ENCODE results near the gene SEMA6A. TPM values are rescaled to one million over a fixed set of nuclear protein-coding genes. Genes with fewer than 3 reads are reported as not detected.
A peak's percentile ranks its signal among the peaks of the same experiment; 100 is the strongest.

SEMA6A gene
- polyA plus RNA-seq, 2 of the 4 experiments (the other 2 are of a cell fraction) = 0.01 TPM; not detected in 1

- WGBS (ENCODE audit: missing lambda C conversion rate) = 7% methylated on average over 5 of the region's 5 CpGs
- Histone ChIP-seq H3K27ac (no peak overlapping the region), H3K4me2 (0 out of 3 replicates have a peak overlapping the region, but pooled peaks have one; percentile 1), H3K4me1 (no peaks in the 10 kb centered on the region), H3K4me3 (no peak overlapping the region), H3K9me3 (no peaks in the 10 kb centered on the region)
- ChIA-PET CTCF (interaction anchor here (0.6 to 1.7 kb wide), 12 partner anchors 8 to 472 kb away, joined by 3 to 11 read pairs (median 4); partner anchors contain the start of gene SEMA6A), POLR2A (no interaction called here)
- FAIRE-seq (peak; percentile 81), ATAC-seq (peak; percentile 73 to 74; a peak in 4 of 6 replicates), DNase-seq (ENCODE audit: low read depth in 1 of 2, low spot score in 1 of 2) (peak; percentile 17 to 33)
- no peak for TF ChIP-seq HEYL (CRISPR knock-in tag; IDR thresholded peaks at IDR 0.05)
- TF ChIP-seq CTCF (IDR thresholded peaks at IDR 0.05) = peak; percentile 69
- peak; percentile 60 to 61; a peak in 4 of 5 replicates for TF ChIP-seq RAD21 (conservative IDR thresholded peaks at IDR 0.05 in 1 of 2, IDR thresholded peaks at IDR 0.05 in 1 of 2)
- TF ChIP-seq HOXB5 (CRISPR knock-in tag; IDR thresholded peaks at IDR 0.05) = no peak
- TF ChIP-seq ZC3H11A (IDR thresholded peaks at IDR 0.05) = no peak
- TF ChIP-seq BHLHE40 (IDR thresholded peaks at IDR 0.05; ENCODE audit: low read depth, low read length) = no peak
- TF ChIP-seq E2F6 (IDR thresholded peaks at IDR 0.05; ENCODE audit: borderline replicate concordance, low read depth) = no peak
- peak; percentile 57; the same call in 2 of the 3 replicates for TF ChIP-seq SMC3 (IDR thresholded peaks at IDR 0.05)
- TF ChIP-seq MAFK (IDR thresholded peaks at IDR 0.05; ENCODE audit: partially characterized antibody) = no peak
- no peak for TF ChIP-seq USF2 (IDR thresholded peaks at IDR 0.05)
Observed at GRCh38 chr5:116557669-116558271, 16.9 kb downstream of the SEMA6A start.

GRCh38 chr5:116554764-116555163 is 19.9 kb downstream of the SEMA6A start:
- H3K4me3 ChIP-seq = no peak overlapping the region
- no peak overlapping the region for H3K27ac ChIP-seq
- POLR2A ChIA-PET = no interaction called here
- CTCF ChIA-PET = interaction anchor here (2.4 kb wide), 1 partner anchor 21 kb away, joined by 8 read pairs; the partner anchor contains the start of gene SEMA6A
- no peak for DNase-seq (ENCODE audit: low read depth in 1 of 2, low spot score in 1 of 2)
- no peak for FAIRE-seq
- no peak for ATAC-seq
- TF ChIP-seq CHD4 (IDR thresholded peaks at IDR 0.05; ENCODE audit: borderline replicate concordance) = no peak
- no peak for TF ChIP-seq HEYL (CRISPR knock-in tag; IDR thresholded peaks at IDR 0.05)
- no peak for TF ChIP-seq CEBPB (IDR thresholded peaks at IDR 0.05)
- TF ChIP-seq ESRRA (IDR thresholded peaks at IDR 0.05; ENCODE audit: borderline replicate concordance, low read length) = no peak
- TF ChIP-seq EHF (CRISPR knock-in tag; IDR thresholded peaks at IDR 0.05) = no peak
- TF ChIP-seq HOXB5 (CRISPR knock-in tag; IDR thresholded peaks at IDR 0.05) = no peak
- no peak for TF ChIP-seq RNF2 (IDR thresholded peaks at IDR 0.05; ENCODE audit: borderline replicate concordance, low read depth)
- TF ChIP-seq FOXS1 (CRISPR knock-in tag; IDR thresholded peaks at IDR 0.05) = no peak
- H3K9me3 ChIP-seq = no peaks in the 10 kb centered on the region
- H3K4me1 ChIP-seq = no peaks in the 10 kb centered on the region
- 5% methylated on average over 2 of the region's 2 CpGs for whole genome bisulfite sequencing (ENCODE audit: missing lambda C conversion rate)
- no peak overlapping the region for H3K4me2 ChIP-seq

- no peak for TF ChIP-seq CHD2 (IDR thresholded peaks at IDR 0.05; ENCODE audit: low read length, partially characterized antibody)
- TF ChIP-seq HMGXB4 (CRISPR knock-in tag; IDR thresholded peaks at IDR 0.05; ENCODE audit: borderline replicate concordance) = no peak
- TF ChIP-seq PBX3 (IDR thresholded peaks at IDR 0.05) = no peak
- TF ChIP-seq E2F6 (IDR thresholded peaks at IDR 0.05; ENCODE audit: borderline replicate concordance, low read depth) = no peak
- TF ChIP-seq ESRRA (IDR thresholded peaks at IDR 0.05; ENCODE audit: borderline replicate concordance, low read length) = no peak
- TF ChIP-seq NR3C1 (IDR thresholded peaks at IDR 0.05) = no peak
- Histone ChIP-seq H3K4me3 (no peak overlapping the region), H3K27ac (no peak overlapping the region), H3K9me3 (no peaks in the 10 kb centered on the region), H3K4me2 (no peak overlapping the region), H3K4me1 (no peaks in the 10 kb centered on the region)
- DNase-seq (ENCODE audit: low read depth in 1 of 2, low spot score in 1 of 2) (no peak), ATAC-seq (no peak), FAIRE-seq (no peak)
- 3% methylated on average over 4 of the region's 4 CpGs for WGBS (ENCODE audit: missing lambda C conversion rate)
- ChIA-PET CTCF (no interaction called here), POLR2A (no interaction called here)
Observed at GRCh38 chr5:116553366-116553765, 21.3 kb downstream of the SEMA6A start.

All from A549 (cell line).